NCI-H1417 treated with DMSO at 0.1 percent for 48 hours (cell line): Measurements from ENCODE around the gene TMEM134.

Experiments used
- DNase-seq: peaks from one replicate; lab custom pipeline; 2025; lab: John Stamatoyannopoulos, UW

The TMEM134 gene

GRCh38 chr11:67458266-67458665 is 10.8 kb downstream of the TMEM134 start:
- DNase-seq: no peak

GRCh38 chr11:67457453-67457852 is 11.6 kb downstream of the TMEM134 start:
- DNase-seq: no peak

GRCh38 chr11:67456068-67456705 is 12.9 kb downstream of the TMEM134 start:
- DNase-seq: no peak

- DNase-seq: no peak
Measured at GRCh38 chr11:67455054-67455453, 14.0 kb downstream of the TMEM134 start, which contains the start of gene CABP4. Gene CABP4, plus strand, starts transcription at chr11:67455354. Its CDS starts 70 bp downstream, at chr11:67455424.

GRCh38 chr11:67453816-67454732 is 15.0 kb downstream of the TMEM134 start:
- DNase-seq: no peak

- no peak for DNase-seq
Measured at GRCh38 chr11:67452141-67452952, 16.7 kb downstream of the TMEM134 start, which contains the start of gene GPR152. Gene GPR152, minus strand, starts transcription at chr11:67452729. Its CDS starts 5 bp downstream, at chr11:67452724.

- DNase-seq: no peak
Measured at GRCh38 chr11:67451658-67451976, 17.4 kb downstream of the TMEM134 start.

- DNase-seq: no peak
Measured at GRCh38 chr11:67450796-67451657, 18.0 kb downstream of the TMEM134 start.

- DNase-seq: no peak
Measured at GRCh38 chr11:67449116-67449844, 19.8 kb downstream of the TMEM134 start.

GRCh38 chr11:67448220-67448609 is 20.8 kb downstream of the TMEM134 start:
- DNase-seq: no peak

GRCh38 chr11:67445515-67445914 is 23.5 kb downstream of the TMEM134 start:
- DNase-seq: no peak

GRCh38 chr11:67442504-67443404 is 26.3 kb downstream of the TMEM134 start:
- no peak for DNase-seq

- DNase-seq: no peak
Measured at GRCh38 chr11:67441731-67442351, 27.2 kb downstream of the TMEM134 start.

GRCh38 chr11:67441098-67441563 is 27.9 kb downstream of the TMEM134 start:
- DNase-seq: no peak

GRCh38 chr11:67440229-67441097 is 28.6 kb downstream of the TMEM134 start:
- no peak for DNase-seq

GRCh38 chr11:67439321-67440228 is 29.5 kb downstream of the TMEM134 start:
- DNase-seq: no peak
